Body of pancreas (tissue), 4 donors: ENCODE results near the gene GJC3.

Experiments used
- CTCF ChIP-seq, 7 experiments: fragments of 450-650 bp in 4 of 7; fragments of 200-600 bp in 3 of 7; sonication (generic) in 3 of 7; IDR thresholded peaks; one replicate each; pipeline ENCODE4 v1.5.1; 2016 to 2019; ENCODE audit warnings: antibody characterized with exemption in 7 of 7
- POLR2A ChIP-seq, 3 donors: fragments of 450-650 bp; IDR thresholded peaks; one replicate each; pipeline ENCODE4 v1.6.1; 2016; ENCODE audit warnings: antibody characterized with exemption in 3 of 3, mild to moderate bottlenecking in 2 of 3

- no peak for TF ChIP-seq CTCF (IDR thresholded peaks at IDR 0.05)
- no peak for TF ChIP-seq POLR2A (IDR thresholded peaks at IDR 0.05)
Measured at GRCh38 chr7:99901581-99901980, 27.8 kb downstream of the GJC3 start.
